IMR-90 (cell line): ENCODE results near the gene ADPRHL1.

Experiments used
- BHLHE40 ChIP-seq: fragments of 150-350 bp; IDR thresholded peaks from 2 replicates; pipeline ENCODE4 v1.6.1; 2016; ENCODE audit warnings: mild to moderate bottlenecking, low read depth, low read length
- CTCF ChIP-seq: conservative IDR thresholded peaks from 2 replicates; pipeline ENCODE4 v1.5.1; 2012; ENCODE audit warnings: mild to moderate bottlenecking, low read depth, low read length, improper control_type of control experiment
- FOS ChIP-seq: fragments of 150-350 bp; IDR thresholded peaks from 2 replicates; pipeline ENCODE4 v1.6.1; 2016; ENCODE audit warnings: low read depth, low read length
- POLR2A ChIP-seq: IDR thresholded peaks from 2 replicates; pipeline ENCODE4 v1.6.1; 2012; ENCODE audit warnings: mild to moderate bottlenecking, low read depth, low read length
- SMC3 ChIP-seq: fragments of 150-350 bp; IDR thresholded peaks from 2 replicates; pipeline ENCODE4 v1.6.1; 2016; ENCODE audit warnings: low read depth, mild to moderate bottlenecking, antibody characterized with exemption, low read length, moderate library complexity

- TF ChIP-seq CTCF (no peak), POLR2A (no peak), SMC3 (no peak), BHLHE40 (no peak), FOS (no peak)
Measured at GRCh38 chr13:113365971-113366588, 87.2 kb downstream of the ADPRHL1 start.
